Breast epithelium (tissue), 4 donors: Measurements from ENCODE around the gene PAK2. TPM values are rescaled to one million over a fixed set of nuclear protein-coding genes. Genes with fewer than 3 reads are reported as not detected.
"Not testable (repeated sequence)": the region's sequence is repeated elsewhere in the genome, so short reads cannot be mapped to it uniquely, and the experiment has no call there.

Source experiments
- DNase-seq, 2 donors: peaks; one replicate each; pipeline ENCODE4 v3.0.0-alpha.2; 2019; ENCODE audit warnings: low spot score in 2 of 2
- H3K27ac ChIP-seq, 2 donors: fragments of 200-600 bp; sonication (generic) in 1 of 2; one replicate each; pipeline ENCODE4 v1.5.1; 2016 to 2019; ENCODE audit warnings: mild to moderate bottlenecking in 1 of 2
- H3K27me3 ChIP-seq, 2 donors: fragments of 200-600 bp; sonication (generic) in 1 of 2; one replicate each; pipeline versions ENCODE4 v1.5.1 to v1.6.0; 2017 to 2019; ENCODE audit warnings: control low read depth in 1 of 2, mild to moderate bottlenecking in 1 of 2
- H3K36me3 ChIP-seq: fragments of 200-600 bp; one replicate; pipeline ENCODE4 v1.5.1; 2019
- H3K4me1 ChIP-seq, 2 donors: fragments of 200-600 bp; sonication (generic); one replicate each; pipeline ENCODE4 v1.5.1; 2016 to 2019; ENCODE audit warnings: control low read depth in 1 of 2
- H3K4me3 ChIP-seq, 3 donors: fragments of 200-600 bp; sonication (generic); 1 replicate in 2 of 3; 2 replicates in 1 of 3; pipeline ENCODE4 v1.5.1; 2016 to 2019; ENCODE audit warnings: mild to moderate bottlenecking in 3 of 3, moderate library complexity in 2 of 3
- H3K9me3 ChIP-seq, 2 donors: fragments of 200-600 bp; sonication (generic) in 1 of 2; one replicate each; pipeline ENCODE4 v1.5.1; 2016 to 2019; ENCODE audit warnings: control low read depth in 1 of 2
- CTCF ChIP-seq, 3 donors: fragments of 450-650 bp; IDR thresholded peaks; one replicate each; pipeline ENCODE4 v1.5.1; 2016 to 2017; ENCODE audit warnings: antibody characterized with exemption in 3 of 3, mild to moderate bottlenecking in 3 of 3, moderate library complexity in 3 of 3
- POLR2A ChIP-seq: fragments of 450-650 bp; IDR thresholded peaks from one replicate; pipeline ENCODE4 v1.6.1; 2016; ENCODE audit warnings: antibody characterized with exemption, mild to moderate bottlenecking, moderate library complexity
- POLR2AphosphoS5 ChIP-seq, 3 donors: sonication (generic); formaldehyde crosslinking; IDR thresholded peaks; one replicate each; pipeline ENCODE4 v1.6.1; 2017; ENCODE audit warnings: antibody characterized with exemption in 3 of 3
- intact Hi-C: fragments of 100-400 bp; cut with DNase I; formaldehyde crosslinking; loops from one replicate; pipeline ENCODE4 v1.15.1; 2023; ENCODE audit warnings: low total_unique reads
- total RNA-seq, 3 donors: library from RNA; depleted of rRNA; stranded (reverse); fragments of >200 nt; gene quantifications; one replicate each; pipeline ENCODE4 v1.1.0, GENCODE V29; 2016

The PAK2 gene
- total RNA-seq, 3 donors from 2014 or later, result 42.3 to 71.2 (median 50.5) TPM

- Histone ChIP-seq H3K36me3 (no peaks in the 10 kb centered on the region), H3K9me3 (no peaks in the 10 kb centered on the region), H3K27me3 (no peaks in the 10 kb centered on the region), H3K4me1 (no peaks in the 10 kb centered on the region), H3K27ac (no peak overlapping the region), H3K4me3 (no peak overlapping the region)
- no peak for TF ChIP-seq POLR2AphosphoS5 (IDR thresholded peaks at IDR 0.05)
- TF ChIP-seq POLR2A, result no peak
- TF ChIP-seq CTCF (IDR thresholded peaks at IDR 0.05), result no peak
- DNase-seq, result no peak
- intact Hi-C loops, result no loop called here
Observed at GRCh38 chr3:196736670-196737374, 2.8 kb upstream of the PAK2 start.

- intact Hi-C loops, result no loop called here
- no peak for DNase-seq
- H3K27me3 ChIP-seq, result no peaks in the 10 kb centered on the region
- TF ChIP-seq POLR2A, result no peak
- TF ChIP-seq POLR2AphosphoS5 (IDR thresholded peaks at IDR 0.05), result no peak
- no peak for TF ChIP-seq CTCF (IDR thresholded peaks at IDR 0.05)
- no peaks in the 10 kb centered on the region for H3K36me3 ChIP-seq
- no peak overlapping the region for H3K27ac ChIP-seq
- H3K9me3 ChIP-seq, result no peaks in the 10 kb centered on the region
- H3K4me1 ChIP-seq, result no peaks in the 10 kb centered on the region
- H3K4me3 ChIP-seq, result no peak overlapping the region
Observed at GRCh38 chr3:196737655-196738054, 2.0 kb upstream of the PAK2 start.

- H3K27me3 ChIP-seq, result no peaks in the 10 kb centered on the region
- H3K4me1 ChIP-seq, result no peaks in the 10 kb centered on the region
- peak overlapping the region; percentile 73 to 100 (median 76) for H3K4me3 ChIP-seq
- intact Hi-C loops, result no loop called here
- H3K9me3 ChIP-seq, result no peaks in the 10 kb centered on the region
- no peaks in the 10 kb centered on the region for H3K36me3 ChIP-seq
- no peak for TF ChIP-seq CTCF (IDR thresholded peaks at IDR 0.05)
- TF ChIP-seq POLR2A, result no peak
- TF ChIP-seq POLR2AphosphoS5 (IDR thresholded peaks at IDR 0.05), result no peak
- peak overlapping the region; percentile 91 to 99 for H3K27ac ChIP-seq
- DNase-seq, result no peak
Observed at GRCh38 chr3:196740481-196741248, 1.0 kb downstream of the PAK2 start.

GRCh38 chr3:196741249-196741889, 1.7 kb downstream of the PAK2 start:
- Histone ChIP-seq H3K9me3 (no peaks in the 10 kb centered on the region), H3K4me3 (peak overlapping the region; percentile 73 to 100 (median 76)), H3K27me3 (no peaks in the 10 kb centered on the region), H3K27ac (peak overlapping the region; percentile 91 to 99), H3K4me1 (no peaks in the 10 kb centered on the region), H3K36me3 (no peaks in the 10 kb centered on the region)
- TF ChIP-seq POLR2AphosphoS5 (IDR thresholded peaks at IDR 0.05) (no peak), CTCF (IDR thresholded peaks at IDR 0.05) (no peak), POLR2A (no peak)
- intact Hi-C loops, result no loop called here
- no peak for DNase-seq

GRCh38 chr3:196743569-196743968, 3.9 kb downstream of the PAK2 start:
- H3K4me1 ChIP-seq, H3K27me3 ChIP-seq, H3K9me3 ChIP-seq, H3K27ac ChIP-seq, H3K36me3 ChIP-seq, H3K4me3 ChIP-seq, DNase-seq, intact Hi-C loops: not testable (repeated sequence)
